SK-N-SH (cell line): ENCODE results near the gene SNRPA1. TPM values are rescaled to one million over a fixed set of nuclear protein-coding genes. Genes with fewer than 3 reads are reported as not detected.

Source experiments
- CTCF ChIA-PET: fragments of 300-600, 350-600 bp; formaldehyde crosslinking; extraction: SDS; loops from one replicate; lab custom pipeline; 2021; lab: Yijun Ruan, JAX
- POLR2A ChIA-PET: fragments of 350-600 bp; sonication (Branson Sonifier 250); formaldehyde crosslinking; extraction: SDS; loops from one replicate; lab custom pipeline; 2020; ENCODE audit warnings: antibody characterized with exemption, inconsistent platforms; lab: Yijun Ruan, JAX
- DNase-seq: peaks from one replicate; pipeline ENCODE4 v3.0.0; 2012
- H2AFZ ChIP-seq: fragments of 200-600 bp; sonication (generic); 2 replicates; pipeline ENCODE4 v1.8.1; 2016; ENCODE audit warnings: antibody characterized with exemption, mild to moderate bottlenecking, low read depth
- H3F3A ChIP-seq: fragments of 200-600 bp; sonication (generic); replicated peaks from 2 replicates; pipeline ENCODE3; 2016; ENCODE audit warnings: antibody characterized with exemption, mild to moderate bottlenecking; ENCODE audit not compliant: insufficient read depth
- H3K27ac ChIP-seq, 2 experiments: fragments of 200-500 bp in 1 of 2; fragments of 200-600 bp in 1 of 2; sonication (Bioruptor generic) in 1 of 2; sonication (generic), shearing (Covaris generic) in 1 of 2; 2 replicates each; pipeline versions ENCODE4 v1.5.1 to v1.6.1; 2014 to 2016; ENCODE audit warnings: low read depth in 2 of 2, inconsistent platforms in 1 of 2, low read length in 1 of 2, mild to moderate bottlenecking in 1 of 2, mixed read lengths in 1 of 2
- H3K27me3 ChIP-seq: fragments of 200-600 bp; sonication (generic), shearing (Covaris generic); 2 replicates; pipeline ENCODE4 v1.6.1; 2016; ENCODE audit warnings: mixed run types; ENCODE audit not compliant: insufficient read depth
- H3K36me3 ChIP-seq, 2 experiments: fragments of 200-500 bp in 1 of 2; fragments of 200-600 bp in 1 of 2; sonication (Bioruptor generic) in 1 of 2; sonication (generic) in 1 of 2; replicated peaks in 1 of 2; 2 replicates each; pipeline versions ENCODE3 to v1.5.1; 2014 to 2016; ENCODE audit warnings: low read length in 1 of 2, mild to moderate bottlenecking in 1 of 2; ENCODE audit not compliant: insufficient read depth in 2 of 2, control insufficient read depth in 1 of 2
- H3K4me1 ChIP-seq, 2 experiments: fragments of 200-500 bp in 1 of 2; fragments of 200-600 bp in 1 of 2; sonication (Bioruptor generic) in 1 of 2; sonication (generic), shearing (Covaris generic) in 1 of 2; 2 replicates each; pipeline versions ENCODE4 v1.5.1 to v1.6.1; 2014 to 2016; ENCODE audit warnings: low read depth in 1 of 2, low read length in 1 of 2, mixed run types in 1 of 2; ENCODE audit not compliant: insufficient read depth in 2 of 2, control insufficient read depth in 1 of 2
- H3K4me2 ChIP-seq: fragments of 200-600 bp; sonication (generic), shearing (Covaris generic); 2 replicates; pipeline ENCODE4 v1.6.1; 2017; ENCODE audit warnings: mixed run types
- H3K4me3 ChIP-seq, 2 experiments: fragments of 200-500 bp in 1 of 2; fragments of 200-600 bp in 1 of 2; sonication (Bioruptor generic) in 1 of 2; sonication (generic), shearing (Covaris generic) in 1 of 2; 2 replicates each; pipeline versions ENCODE4 v1.5.1 to v1.8.1; 2014 to 2016; ENCODE audit warnings: low read depth in 2 of 2, inconsistent platforms in 1 of 2, low read length in 1 of 2, mild to moderate bottlenecking in 1 of 2, mixed read lengths in 1 of 2, moderate library complexity in 1 of 2
- H3K79me2 ChIP-seq: fragments of 200-600 bp; sonication (generic); 2 replicates; pipeline ENCODE4 v1.8.1; 2017; ENCODE audit warnings: mild to moderate bottlenecking; ENCODE audit not compliant: insufficient read depth
- H3K9ac ChIP-seq: fragments of 200-600 bp; sonication (generic); 2 replicates; pipeline ENCODE4 v1.6.1; 2017; ENCODE audit warnings: mixed run types
- H3K9me2 ChIP-seq: fragments of 200-600 bp; sonication (generic); 2 replicates; pipeline ENCODE4 v1.6.1; 2017; ENCODE audit warnings: mixed run types
- H3K9me3 ChIP-seq: fragments of 200-600 bp; sonication (generic); 2 replicates; pipeline ENCODE4 v1.6.1; 2017; ENCODE audit warnings: mixed run types, mild to moderate bottlenecking, moderate library complexity
- H4K20me1 ChIP-seq: fragments of 200-600 bp; sonication (generic); 2 replicates; pipeline ENCODE4 v1.6.1; 2017; ENCODE audit warnings: mild to moderate bottlenecking, mixed run types; ENCODE audit not compliant: insufficient read depth
- CHD2 ChIP-seq: fragments of 150-350 bp; IDR thresholded peaks from 2 replicates; pipeline ENCODE4 v1.6.1; 2018; ENCODE audit warnings: low read length; ENCODE audit not compliant: partially characterized antibody
- ELF1 ChIP-seq: IDR thresholded peaks from 2 replicates; pipeline ENCODE4 v1.4.0; 2012
- FOSL2 ChIP-seq: IDR thresholded peaks from 2 replicates; pipeline ENCODE4 v1.4.0; 2012; ENCODE audit warnings: low read depth, mild to moderate bottlenecking, moderate library complexity, borderline replicate concordance
- FOXJ3 ChIP-seq: sonication (generic); formaldehyde crosslinking; IDR thresholded peaks from 2 replicates; pipeline ENCODE4 v1.5.1; 2020; ENCODE audit warnings: mild to moderate bottlenecking, missing genetic modification reagents
- FOXM1 ChIP-seq: IDR thresholded peaks from 2 replicates; pipeline ENCODE4 v1.4.0; 2012; ENCODE audit warnings: low read depth, mild to moderate bottlenecking
- GATA2 ChIP-seq: sonication (generic); formaldehyde crosslinking; IDR thresholded peaks from 2 replicates; pipeline ENCODE4 v1.5.0; 2020; ENCODE audit warnings: mild to moderate bottlenecking, missing genetic modification reagents
- IRF3 ChIP-seq: fragments of 150-350 bp; IDR thresholded peaks from 2 replicates; pipeline ENCODE4 v1.6.1; 2016; ENCODE audit warnings: mild to moderate bottlenecking, low read depth, low read length
- JUND ChIP-seq: IDR thresholded peaks from 2 replicates; pipeline ENCODE4 v1.4.0; 2012
- MAX ChIP-seq: IDR thresholded peaks from 2 replicates; pipeline ENCODE4 v1.4.0; 2012; ENCODE audit warnings: low read depth
- NFIC ChIP-seq: IDR thresholded peaks from 2 replicates; pipeline ENCODE4 v1.4.0; 2012; ENCODE audit warnings: borderline replicate concordance
- PBX3 ChIP-seq: IDR thresholded peaks from 2 replicates; pipeline ENCODE4; 2012
- POLR2AphosphoS5 ChIP-seq: IDR thresholded peaks from 2 replicates; pipeline ENCODE4 v1.6.1; 2012; ENCODE audit warnings: low read depth, low read length
- RCOR1 ChIP-seq: fragments of 150-350 bp; IDR thresholded peaks from 2 replicates; pipeline ENCODE4 v1.6.1; 2017; ENCODE audit warnings: antibody characterized with exemption, low read length
- RFX5 ChIP-seq: IDR thresholded peaks from 2 replicates; pipeline ENCODE4 v1.6.1; 2012; ENCODE audit warnings: mild to moderate bottlenecking, improper control_type of control experiment, low read length
- RXRA ChIP-seq: IDR thresholded peaks from 2 replicates; pipeline ENCODE4 v1.4.0; 2012; ENCODE audit warnings: low read depth, mild to moderate bottlenecking, borderline replicate concordance
- SIN3A ChIP-seq: IDR thresholded peaks from 2 replicates; pipeline ENCODE4 v1.6.1; 2012; ENCODE audit warnings: low read depth, mild to moderate bottlenecking, low read length, moderate library complexity, borderline replicate concordance
- SMC3 ChIP-seq: IDR thresholded peaks from 2 replicates; pipeline ENCODE4 v1.6.1; 2012; ENCODE audit warnings: low read depth, low read length, improper control_type of control experiment
- TEAD4 ChIP-seq: IDR thresholded peaks from 2 replicates; pipeline ENCODE4 v1.4.0; 2012; ENCODE audit warnings: mild to moderate bottlenecking, borderline replicate concordance; ENCODE audit not compliant: insufficient read depth
- WGBS: methylation state at CpG from one replicate; pipeline ENCODE4 v1.1.6; 2017; ENCODE audit warnings: low lambda C conversion rate; 5-methylcytosine and 5-hydroxymethylcytosine counted together
- polyA plus RNA-seq, 3 experiments: library from polyadenylated mRNA; depleted of rRNA; stranded (reverse); fragments of >200 nt; gene quantifications; 2 replicates each; pipeline ENCODE4 v1.2.3, GENCODE V29; 2012
- TF ChIP-seq, protein P1 (sequence below): IDR thresholded peaks from 2 replicates; pipeline ENCODE4 v1.4.0; 2012; ENCODE audit warnings: low read depth, borderline replicate concordance

SNRPA1 gene
- polyA plus RNA-seq, 1 of the 3 experiments (the other 2 are of a cell fraction), result 62.3 TPM

GRCh38 chr15:101326026-101326315, 30.9 kb upstream of the SNRPA1 start (continued):
- TF ChIP-seq IRF3, result no peak
- no peak for TF ChIP-seq POLR2AphosphoS5
- no peak for TF ChIP-seq FOXM1
- TF ChIP-seq SIN3A, result no peak
- no peak for TF ChIP-seq FOXJ3 (CRISPR knock-in tag)
- no peak for TF ChIP-seq JUND
- no peak for TF ChIP-seq SMC3

- DNase-seq, result no peak
- no peaks in the 10 kb centered on the region for H3K9me2 ChIP-seq
- H4K20me1 ChIP-seq, result no peaks in the 10 kb centered on the region
- ChIA-PET POLR2A (no interaction called here), CTCF (interaction anchor here (0.8 kb wide), 1 partner anchor 25 kb away, joined by 3 read pairs; no protein-coding TSS in a partner anchor)
- H3K4me3 ChIP-seq, result no peak overlapping the region
- no peaks in the 10 kb centered on the region for H3K4me1 ChIP-seq
- TF ChIP-seq RCOR1 (no peak), ELF1 (no peak), PBX3 (no peak)
- H3K9me3 ChIP-seq, result no peaks in the 10 kb centered on the region
- H3K9ac ChIP-seq, result no peak overlapping the region
- H3K79me2 ChIP-seq, result no peaks in the 10 kb centered on the region
- H3F3A ChIP-seq, result no peaks in the 10 kb centered on the region
- no peak overlapping the region for H3K4me2 ChIP-seq
- H3K27ac ChIP-seq, result no peak overlapping the region
- no peaks in the 10 kb centered on the region for H3K36me3 ChIP-seq
- no peak overlapping the region for H2AFZ ChIP-seq
- 71% methylated on average over 14 of the region's 19 CpGs for WGBS
- H3K27me3 ChIP-seq, result peaks cover 8% of the 10 kb centered on the region; the same call in 1 of the 2 replicates
Measured at GRCh38 chr15:101325263-101326025, 30.4 kb upstream of the SNRPA1 start.

DNA sequence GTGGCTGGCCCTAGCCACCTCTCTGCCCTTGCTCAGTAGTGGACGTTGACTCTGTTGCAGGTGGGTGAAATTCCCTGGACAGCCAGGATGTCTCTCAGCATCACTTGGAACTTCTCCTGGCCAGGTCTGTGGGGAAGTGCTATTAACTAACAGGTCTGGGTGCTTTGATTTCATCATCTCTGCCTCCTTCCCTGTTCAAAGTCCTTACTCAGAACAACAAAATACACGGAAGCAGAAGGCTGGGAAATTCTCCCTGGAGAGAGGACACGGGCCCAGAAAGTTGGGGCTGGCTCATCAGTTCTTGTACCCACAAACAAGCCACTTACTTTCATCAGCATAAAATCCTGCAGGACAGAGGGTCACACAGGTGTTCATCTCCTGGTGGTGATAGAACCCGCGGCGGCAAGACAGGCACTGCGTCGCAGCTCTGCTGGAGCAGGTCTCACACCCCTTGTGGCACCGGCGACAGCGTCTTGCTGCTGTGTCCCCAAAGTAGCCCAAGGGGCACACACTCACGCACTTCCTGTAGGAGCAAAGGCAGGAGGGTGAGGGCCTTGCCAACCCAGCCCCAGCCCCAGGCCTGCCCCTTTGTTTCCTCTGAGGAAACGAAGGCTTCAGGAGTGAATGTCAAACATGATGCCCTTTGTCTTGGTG, 29.6 kb upstream of the SNRPA1 start:
- Histone ChIP-seq H3K4me1 (peaks cover 0 to 2% of the 10 kb centered on the region in 2 experiments; a peak in 1 of 4 replicates), H3K4me3 (no peak overlapping the region), H3K9me3 (no peaks in the 10 kb centered on the region), H3K4me2 (no peak overlapping the region), H3K9me2 (no peaks in the 10 kb centered on the region), H3K79me2 (no peaks in the 10 kb centered on the region), H2AFZ (no peak overlapping the region), H3K9ac (no peak overlapping the region), H4K20me1 (no peaks in the 10 kb centered on the region), H3K27me3 (peaks cover 8% of the 10 kb centered on the region; the same call in 1 of the 2 replicates), H3K27ac (no peak overlapping the region), H3F3A (no peaks in the 10 kb centered on the region), H3K36me3 (no peaks in the 10 kb centered on the region)
- no peak for DNase-seq
- ChIA-PET POLR2A (no interaction called here), CTCF (interaction anchor here (1.2 kb wide), 1 partner anchor 25 kb away, joined by 4 read pairs; no protein-coding TSS in a partner anchor)
- no peak for TF ChIP-seq MAX
- TF ChIP-seq, protein P1, sequence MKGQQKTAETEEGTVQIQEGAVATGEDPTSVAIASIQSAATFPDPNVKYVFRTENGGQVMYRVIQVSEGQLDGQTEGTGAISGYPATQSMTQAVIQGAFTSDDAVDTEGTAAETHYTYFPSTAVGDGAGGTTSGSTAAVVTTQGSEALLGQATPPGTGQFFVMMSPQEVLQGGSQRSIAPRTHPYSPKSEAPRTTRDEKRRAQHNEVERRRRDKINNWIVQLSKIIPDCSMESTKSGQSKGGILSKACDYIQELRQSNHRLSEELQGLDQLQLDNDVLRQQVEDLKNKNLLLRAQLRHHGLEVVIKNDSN, result no peak
- TF ChIP-seq NFIC, result no peak
- TF ChIP-seq CHD2, result no peak
- TF ChIP-seq FOSL2, result no peak
- no peak for TF ChIP-seq JUND
- no peak for TF ChIP-seq FOXM1
- no peak for TF ChIP-seq GATA2 (CRISPR knock-in tag)
- TF ChIP-seq TEAD4, result no peak
- no peak for TF ChIP-seq ELF1
- no peak for TF ChIP-seq RXRA
- no peak for TF ChIP-seq FOXJ3 (CRISPR knock-in tag)
- TF ChIP-seq RFX5, result no peak
- WGBS, result 71% methylated on average over 13 of the region's 13 CpGs
